Measurements from ENCODE around the gene VASP. TPM values are rescaled to one million over a fixed set of nuclear protein-coding genes. Genes with fewer than 3 reads are reported as not detected.

The VASP gene
- total RNA-seq, 1 donor from 2014 or later, result 59.0 TPM

DNA sequence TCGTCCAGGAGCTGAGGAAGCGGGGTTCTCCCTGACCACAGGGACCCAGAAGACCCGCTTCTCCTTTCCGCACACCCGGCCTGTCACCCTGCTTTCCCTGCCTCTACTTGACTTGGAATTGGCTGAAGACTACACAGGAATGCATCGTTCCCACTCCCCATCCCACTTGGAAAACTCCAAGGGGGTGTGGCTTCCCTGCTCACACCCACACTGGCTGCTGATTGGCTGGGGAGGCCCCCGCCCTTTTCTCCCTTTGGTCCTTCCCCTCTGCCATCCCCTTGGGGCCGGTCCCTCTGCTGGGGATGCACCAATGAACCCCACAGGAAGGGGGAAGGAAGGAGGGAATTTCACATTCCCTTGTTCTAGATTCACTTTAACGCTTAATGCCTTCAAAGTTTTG lies 18.9 kb downstream of the VASP start:
- H3K27me3 ChIP-seq (ENCODE audit: control insufficient read depth, insufficient read depth, low read length), result no peaks in the 10 kb centered on the region
- no peak overlapping the region for H3K4me3 ChIP-seq (ENCODE audit: low read depth, low read length)
- peak; percentile 64 for DNase-seq (ENCODE audit: low read depth)
- TF ChIP-seq, protein P1, sequence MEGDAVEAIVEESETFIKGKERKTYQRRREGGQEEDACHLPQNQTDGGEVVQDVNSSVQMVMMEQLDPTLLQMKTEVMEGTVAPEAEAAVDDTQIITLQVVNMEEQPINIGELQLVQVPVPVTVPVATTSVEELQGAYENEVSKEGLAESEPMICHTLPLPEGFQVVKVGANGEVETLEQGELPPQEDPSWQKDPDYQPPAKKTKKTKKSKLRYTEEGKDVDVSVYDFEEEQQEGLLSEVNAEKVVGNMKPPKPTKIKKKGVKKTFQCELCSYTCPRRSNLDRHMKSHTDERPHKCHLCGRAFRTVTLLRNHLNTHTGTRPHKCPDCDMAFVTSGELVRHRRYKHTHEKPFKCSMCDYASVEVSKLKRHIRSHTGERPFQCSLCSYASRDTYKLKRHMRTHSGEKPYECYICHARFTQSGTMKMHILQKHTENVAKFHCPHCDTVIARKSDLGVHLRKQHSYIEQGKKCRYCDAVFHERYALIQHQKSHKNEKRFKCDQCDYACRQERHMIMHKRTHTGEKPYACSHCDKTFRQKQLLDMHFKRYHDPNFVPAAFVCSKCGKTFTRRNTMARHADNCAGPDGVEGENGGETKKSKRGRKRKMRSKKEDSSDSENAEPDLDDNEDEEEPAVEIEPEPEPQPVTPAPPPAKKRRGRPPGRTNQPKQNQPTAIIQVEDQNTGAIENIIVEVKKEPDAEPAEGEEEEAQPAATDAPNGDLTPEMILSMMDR (IDR thresholded peaks at IDR 0.05; ENCODE audit: insufficient read depth, low read length, severe bottlenecking), result no peak
- FAIRE-seq, result no peak
- H3K36me3 ChIP-seq (ENCODE audit: control insufficient read depth, insufficient read depth, low read length), result peaks cover 19% of the 10 kb centered on the region

GRCh38 chr19:45526971-45527370 lies 19.7 kb downstream of the VASP start:
- H3K4me3 ChIP-seq (ENCODE audit: low read depth, low read length), result no peak overlapping the region
- peaks cover 17% of the 10 kb centered on the region for H3K36me3 ChIP-seq (ENCODE audit: control insufficient read depth, insufficient read depth, low read length)
- FAIRE-seq (no peak), DNase-seq (ENCODE audit: low read depth) (no peak)
- no peaks in the 10 kb centered on the region for H3K27me3 ChIP-seq (ENCODE audit: control insufficient read depth, insufficient read depth, low read length)
- TF ChIP-seq, protein P1 (IDR thresholded peaks at IDR 0.05; ENCODE audit: insufficient read depth, low read length, severe bottlenecking), result no peak

- DNase-seq (ENCODE audit: low read depth), result no peak
- TF ChIP-seq, protein P1 (IDR thresholded peaks at IDR 0.05; ENCODE audit: insufficient read depth, low read length, severe bottlenecking), result no peak
- Histone ChIP-seq H3K4me3 (ENCODE audit: low read depth, low read length) (no peak overlapping the region), H3K36me3 (ENCODE audit: control insufficient read depth, insufficient read depth, low read length) (peaks cover 12% of the 10 kb centered on the region), H3K27me3 (ENCODE audit: control insufficient read depth, insufficient read depth, low read length) (no peaks in the 10 kb centered on the region)
- no peak for FAIRE-seq
Measured at GRCh38 chr19:45527731-45528130, 20.5 kb downstream of the VASP start.

GRCh38 chr19:45528149-45528743 lies 21.0 kb downstream of the VASP start:
- DNase-seq (ENCODE audit: low read depth), result peak; percentile 86
- peak; percentile 47 for FAIRE-seq
- Histone ChIP-seq H3K4me3 (ENCODE audit: low read depth, low read length) (peak overlapping the region; percentile 51), H3K27me3 (ENCODE audit: control insufficient read depth, insufficient read depth, low read length) (no peaks in the 10 kb centered on the region), H3K36me3 (ENCODE audit: control insufficient read depth, insufficient read depth, low read length) (peaks cover 11% of the 10 kb centered on the region)
- TF ChIP-seq, protein P1 (IDR thresholded peaks at IDR 0.05; ENCODE audit: insufficient read depth, low read length, severe bottlenecking), result no peak

GRCh38 chr19:45528744-45529419 lies 21.6 kb downstream of the VASP start:
- no peaks in the 10 kb centered on the region for H3K27me3 ChIP-seq (ENCODE audit: control insufficient read depth, insufficient read depth, low read length)
- DNase-seq (ENCODE audit: low read depth), result peak; percentile 75
- TF ChIP-seq, protein P1 (IDR thresholded peaks at IDR 0.05; ENCODE audit: insufficient read depth, low read length, severe bottlenecking), result peak; percentile 12
- no peak for FAIRE-seq
- H3K36me3 ChIP-seq (ENCODE audit: control insufficient read depth, insufficient read depth, low read length), result peaks cover 12% of the 10 kb centered on the region
- peak overlapping the region; percentile 51 for H3K4me3 ChIP-seq (ENCODE audit: low read depth, low read length)

All from bronchial epithelial cell (primary cell).